ENCODE measurements around the gene AZI2.

DNA sequence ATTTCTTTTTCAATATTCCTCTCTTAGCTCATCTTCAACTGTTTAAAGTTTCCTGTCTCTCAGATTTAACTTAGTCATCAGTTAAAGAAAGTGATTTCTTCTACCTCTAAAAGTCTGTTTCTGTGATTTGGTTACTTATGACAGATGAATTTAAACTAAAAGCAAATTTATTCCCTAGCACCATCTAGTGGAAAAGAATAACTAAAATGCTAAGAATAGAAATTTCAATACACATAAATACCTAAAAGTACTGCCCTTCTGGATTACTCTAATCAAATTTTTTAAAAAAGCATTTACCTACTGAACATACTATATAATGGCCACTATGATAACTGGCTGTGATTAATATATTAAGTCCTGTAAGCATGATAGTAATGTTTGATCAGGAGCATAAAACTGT lies 14.1 kb downstream of the AZI2 start:
- TF ChIP-seq, protein P1, sequence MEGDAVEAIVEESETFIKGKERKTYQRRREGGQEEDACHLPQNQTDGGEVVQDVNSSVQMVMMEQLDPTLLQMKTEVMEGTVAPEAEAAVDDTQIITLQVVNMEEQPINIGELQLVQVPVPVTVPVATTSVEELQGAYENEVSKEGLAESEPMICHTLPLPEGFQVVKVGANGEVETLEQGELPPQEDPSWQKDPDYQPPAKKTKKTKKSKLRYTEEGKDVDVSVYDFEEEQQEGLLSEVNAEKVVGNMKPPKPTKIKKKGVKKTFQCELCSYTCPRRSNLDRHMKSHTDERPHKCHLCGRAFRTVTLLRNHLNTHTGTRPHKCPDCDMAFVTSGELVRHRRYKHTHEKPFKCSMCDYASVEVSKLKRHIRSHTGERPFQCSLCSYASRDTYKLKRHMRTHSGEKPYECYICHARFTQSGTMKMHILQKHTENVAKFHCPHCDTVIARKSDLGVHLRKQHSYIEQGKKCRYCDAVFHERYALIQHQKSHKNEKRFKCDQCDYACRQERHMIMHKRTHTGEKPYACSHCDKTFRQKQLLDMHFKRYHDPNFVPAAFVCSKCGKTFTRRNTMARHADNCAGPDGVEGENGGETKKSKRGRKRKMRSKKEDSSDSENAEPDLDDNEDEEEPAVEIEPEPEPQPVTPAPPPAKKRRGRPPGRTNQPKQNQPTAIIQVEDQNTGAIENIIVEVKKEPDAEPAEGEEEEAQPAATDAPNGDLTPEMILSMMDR (IDR thresholded peaks at IDR 0.05 in 4 of 5, conservative IDR thresholded peaks at IDR 0.05 in 1 of 5): no peak
- no peak for TF ChIP-seq POLR2A (IDR thresholded peaks at IDR 0.05)

All from gastrocnemius medialis (tissue), 4 donors.